GM23338 (cell line): ENCODE measurements around the gene SAMD4A. TPM values are rescaled to one million over a fixed set of nuclear protein-coding genes. Genes with fewer than 3 reads are reported as not detected.

Source experiments
- ATAC-seq: fragments of 200-7000 bp; cut with Tn5 transposase; 3 replicates; pipeline ENCODE4 v1.9.1; 2020
- DNase-seq: peaks from one replicate; pipeline ENCODE4 v3.0.0-alpha.2; 2015; ENCODE audit warnings: low spot score
- H2AFZ ChIP-seq: fragments of 200-600 bp; sonication (generic); 2 replicates; pipeline ENCODE4 v1.8.0; 2016; ENCODE audit warnings: antibody characterized with exemption, mild to moderate bottlenecking, moderate library complexity
- H3F3A ChIP-seq: fragments of 200-600 bp; sonication (generic); replicated peaks from 2 replicates; pipeline ENCODE4 v1.8.0; 2017; ENCODE audit warnings: antibody characterized with exemption, mixed run types, low read depth
- H3K27ac ChIP-seq: fragments of 200-600 bp; sonication (generic); 2 replicates; pipeline ENCODE4 v1.6.1; 2016; ENCODE audit warnings: low read depth
- H3K27me3 ChIP-seq: fragments of 200-600 bp; sonication (generic); 2 replicates; pipeline ENCODE4 v1.8.0; 2016; ENCODE audit warnings: mild to moderate bottlenecking, mixed run types, moderate library complexity; ENCODE audit not compliant: insufficient read depth
- H3K36me3 ChIP-seq: fragments of 200-600 bp; sonication (generic); 2 replicates; pipeline ENCODE4 v1.8.0; 2016; ENCODE audit warnings: mild to moderate bottlenecking; ENCODE audit not compliant: insufficient read depth
- H3K4me1 ChIP-seq: fragments of 200-600 bp; sonication (generic); 2 replicates; pipeline ENCODE4 v1.8.0; 2016; ENCODE audit warnings: mild to moderate bottlenecking, moderate library complexity; ENCODE audit not compliant: insufficient read depth
- H3K4me2 ChIP-seq: fragments of 200-600 bp; sonication (generic); 2 replicates; pipeline ENCODE4 v1.7.1; 2017; ENCODE audit warnings: mixed run types
- H3K4me3 ChIP-seq: fragments of 200-600 bp; sonication (generic); 2 replicates; pipeline ENCODE4 v1.6.1; 2016; ENCODE audit warnings: mixed run types
- H3K79me2 ChIP-seq: fragments of 200-600 bp; sonication (generic); replicated peaks from 2 replicates; pipeline ENCODE4 v1.8.0; 2017; ENCODE audit warnings: mild to moderate bottlenecking; ENCODE audit not compliant: insufficient read depth
- H3K9me2 ChIP-seq: fragments of 200-600 bp; sonication (generic); 2 replicates; pipeline ENCODE4 v1.8.0; 2017; ENCODE audit not compliant: insufficient read depth
- H4K20me1 ChIP-seq: fragments of 200-600 bp; sonication (generic); replicated peaks from 2 replicates; pipeline ENCODE4 v1.8.0; 2017; ENCODE audit warnings: mild to moderate bottlenecking; ENCODE audit not compliant: insufficient read depth
- H3K27ac Mint-ChIP-seq: 2 replicates; pipeline ENCODE4 v1.8.0; 2020; ENCODE audit warnings: inconsistent platforms, mild to moderate bottlenecking, moderate library complexity, mixed read lengths
- H3K27me3 Mint-ChIP-seq: 3 replicates; pipeline ENCODE4 v1.8.0; 2022; ENCODE audit warnings: low read depth, mild to moderate bottlenecking, moderate library complexity, mixed read lengths, inconsistent platforms; ENCODE audit not compliant: insufficient read depth, poor library complexity
- H3K36me3 Mint-ChIP-seq: 3 replicates; pipeline ENCODE4 v1.8.0; 2021; ENCODE audit warnings: low read depth, mild to moderate bottlenecking, inconsistent platforms, moderate library complexity, mixed read lengths
- H3K4me1 Mint-ChIP-seq: 3 replicates; pipeline ENCODE4 v1.8.0; 2020; ENCODE audit warnings: mild to moderate bottlenecking, inconsistent platforms, mixed read lengths
- H3K4me3 Mint-ChIP-seq: 3 replicates; pipeline ENCODE4 v1.8.0; 2021; ENCODE audit warnings: moderate library complexity, mild to moderate bottlenecking, inconsistent platforms, mixed read lengths
- H3K9me3 Mint-ChIP-seq: 3 replicates; pipeline ENCODE4 v1.8.0; 2020; ENCODE audit warnings: moderate library complexity, mild to moderate bottlenecking, inconsistent platforms, mixed read lengths
- CREB1 ChIP-seq: fragments of 250-450 bp; sonication (Bioruptor Pico); IDR thresholded peaks from 2 replicates; pipeline ENCODE4 v1.5.0; 2020; ENCODE audit warnings: low read depth, mild to moderate bottlenecking, moderate library complexity
- JUNB ChIP-seq: IDR thresholded peaks from one replicate; pipeline ENCODE4 v1.6.1; 2016; ENCODE audit warnings: antibody characterized with exemption; ENCODE audit not compliant: unreplicated experiment
- POLR2AphosphoS5 ChIP-seq: IDR thresholded peaks from 2 replicates; pipeline ENCODE4 v1.6.1; 2016; ENCODE audit warnings: antibody characterized with exemption, low read depth
- STAT1 ChIP-seq: IDR thresholded peaks from one replicate; pipeline ENCODE4 v1.6.1; 2016; ENCODE audit warnings: antibody characterized with exemption; ENCODE audit not compliant: unreplicated experiment
- polyA plus RNA-seq: library from polyadenylated mRNA; unstranded; fragments of >200 nt; fragmentation: Nextera tagmentation; extraction: Ambion mirVana; gene quantifications from 2 replicates; pipeline ENCODE4 v1.2.1, GENCODE V29; 2016
- total RNA-seq: library from RNA; depleted of rRNA; stranded (reverse); fragments of >200 nt; shearing (Covaris generic); gene quantifications from 2 replicates; pipeline ENCODE4 v1.2.3, GENCODE V29; 2014
- TF ChIP-seq, protein P1 (sequence below): fragments of 250-450 bp; sonication (Bioruptor Pico); IDR thresholded peaks from 2 replicates; pipeline ENCODE4 v1.5.0; 2020; ENCODE audit warnings: mild to moderate bottlenecking, moderate library complexity
- TF ChIP-seq, protein P2 (sequence below): IDR thresholded peaks from one replicate; pipeline ENCODE4 v1.6.1; 2018; ENCODE audit warnings: antibody characterized with exemption; ENCODE audit not compliant: unreplicated experiment

SAMD4A gene
- total and polyA plus RNA-seq, 2 experiments from 2014 or later = 1.6 to 6.9 TPM

DNA sequence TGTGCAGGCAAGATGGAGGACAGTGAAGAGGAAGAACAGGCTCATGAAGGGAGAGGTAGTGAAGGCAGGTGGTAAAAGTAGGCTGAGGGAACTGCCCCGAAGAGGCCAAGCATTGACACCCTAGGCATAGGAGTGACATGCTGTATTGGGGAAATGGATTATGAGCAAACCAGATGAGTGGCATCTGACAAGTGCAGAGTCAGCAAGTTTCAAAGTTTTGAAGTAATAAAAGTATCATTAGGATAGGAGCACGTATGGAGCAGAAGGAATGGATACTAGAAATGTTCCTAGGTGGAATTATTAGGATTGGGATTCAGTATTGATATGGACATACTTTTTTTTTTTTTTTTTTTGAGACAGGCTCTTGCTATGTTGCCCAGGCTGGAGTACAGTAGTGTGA is 139.8 kb downstream of the SAMD4A start (continued):
- TF ChIP-seq, protein P1, sequence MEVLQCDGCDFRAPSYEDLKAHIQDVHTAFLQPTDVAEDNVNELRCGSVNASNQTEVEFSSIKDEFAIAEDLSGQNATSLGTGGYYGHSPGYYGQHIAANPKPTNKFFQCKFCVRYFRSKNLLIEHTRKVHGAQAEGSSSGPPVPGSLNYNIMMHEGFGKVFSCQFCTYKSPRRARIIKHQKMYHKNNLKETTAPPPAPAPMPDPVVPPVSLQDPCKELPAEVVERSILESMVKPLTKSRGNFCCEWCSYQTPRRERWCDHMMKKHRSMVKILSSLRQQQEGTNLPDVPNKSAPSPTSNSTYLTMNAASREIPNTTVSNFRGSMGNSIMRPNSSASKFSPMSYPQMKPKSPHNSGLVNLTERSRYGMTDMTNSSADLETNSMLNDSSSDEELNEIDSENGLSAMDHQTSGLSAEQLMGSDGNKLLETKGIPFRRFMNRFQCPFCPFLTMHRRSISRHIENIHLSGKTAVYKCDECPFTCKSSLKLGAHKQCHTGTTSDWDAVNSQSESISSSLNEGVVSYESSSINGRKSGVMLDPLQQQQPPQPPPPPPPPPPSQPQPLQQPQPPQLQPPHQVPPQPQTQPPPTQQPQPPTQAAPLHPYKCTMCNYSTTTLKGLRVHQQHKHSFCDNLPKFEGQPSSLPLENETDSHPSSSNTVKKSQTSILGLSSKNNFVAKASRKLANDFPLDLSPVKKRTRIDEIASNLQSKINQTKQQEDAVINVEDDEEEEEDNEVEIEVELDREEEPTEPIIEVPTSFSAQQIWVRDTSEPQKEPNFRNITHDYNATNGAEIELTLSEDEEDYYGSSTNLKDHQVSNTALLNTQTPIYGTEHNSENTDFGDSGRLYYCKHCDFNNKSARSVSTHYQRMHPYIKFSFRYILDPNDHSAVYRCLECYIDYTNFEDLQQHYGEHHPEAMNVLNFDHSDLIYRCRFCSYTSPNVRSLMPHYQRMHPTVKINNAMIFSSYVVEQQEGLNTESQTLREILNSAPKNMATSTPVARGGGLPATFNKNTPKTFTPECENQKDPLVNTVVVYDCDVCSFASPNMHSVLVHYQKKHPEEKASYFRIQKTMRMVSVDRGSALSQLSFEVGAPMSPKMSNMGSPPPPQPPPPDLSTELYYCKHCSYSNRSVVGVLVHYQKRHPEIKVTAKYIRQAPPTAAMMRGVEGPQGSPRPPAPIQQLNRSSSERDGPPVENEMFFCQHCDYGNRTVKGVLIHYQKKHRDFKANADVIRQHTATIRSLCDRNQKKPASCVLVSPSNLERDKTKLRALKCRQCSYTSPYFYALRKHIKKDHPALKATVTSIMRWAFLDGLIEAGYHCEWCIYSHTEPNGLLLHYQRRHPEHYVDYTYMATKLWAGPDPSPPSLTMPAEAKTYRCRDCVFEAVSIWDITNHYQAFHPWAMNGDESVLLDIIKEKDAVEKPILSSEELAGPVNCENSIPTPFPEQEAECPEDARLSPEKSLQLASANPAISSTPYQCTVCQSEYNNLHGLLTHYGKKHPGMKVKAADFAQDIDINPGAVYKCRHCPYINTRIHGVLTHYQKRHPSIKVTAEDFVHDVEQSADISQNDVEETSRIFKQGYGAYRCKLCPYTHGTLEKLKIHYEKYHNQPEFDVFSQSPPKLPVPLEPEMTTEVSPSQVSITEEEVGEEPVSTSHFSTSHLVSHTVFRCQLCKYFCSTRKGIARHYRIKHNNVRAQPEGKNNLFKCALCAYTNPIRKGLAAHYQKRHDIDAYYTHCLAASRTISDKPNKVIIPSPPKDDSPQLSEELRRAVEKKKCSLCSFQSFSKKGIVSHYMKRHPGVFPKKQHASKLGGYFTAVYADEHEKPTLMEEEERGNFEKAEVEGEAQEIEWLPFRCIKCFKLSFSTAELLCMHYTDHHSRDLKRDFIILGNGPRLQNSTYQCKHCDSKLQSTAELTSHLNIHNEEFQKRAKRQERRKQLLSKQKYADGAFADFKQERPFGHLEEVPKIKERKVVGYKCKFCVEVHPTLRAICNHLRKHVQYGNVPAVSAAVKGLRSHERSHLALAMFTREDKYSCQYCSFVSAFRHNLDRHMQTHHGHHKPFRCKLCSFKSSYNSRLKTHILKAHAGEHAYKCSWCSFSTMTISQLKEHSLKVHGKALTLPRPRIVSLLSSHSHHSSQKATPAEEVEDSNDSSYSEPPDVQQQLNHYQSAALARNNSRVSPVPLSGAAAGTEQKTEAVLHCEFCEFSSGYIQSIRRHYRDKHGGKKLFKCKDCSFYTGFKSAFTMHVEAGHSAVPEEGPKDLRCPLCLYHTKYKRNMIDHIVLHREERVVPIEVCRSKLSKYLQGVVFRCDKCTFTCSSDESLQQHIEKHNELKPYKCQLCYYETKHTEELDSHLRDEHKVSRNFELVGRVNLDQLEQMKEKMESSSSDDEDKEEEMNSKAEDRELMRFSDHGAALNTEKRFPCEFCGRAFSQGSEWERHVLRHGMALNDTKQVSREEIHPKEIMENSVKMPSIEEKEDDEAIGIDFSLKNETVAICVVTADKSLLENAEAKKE (CRISPR knock-in tag) = no peak
- TF ChIP-seq JUNB = no peak
- TF ChIP-seq CREB1 = no peak

DNA sequence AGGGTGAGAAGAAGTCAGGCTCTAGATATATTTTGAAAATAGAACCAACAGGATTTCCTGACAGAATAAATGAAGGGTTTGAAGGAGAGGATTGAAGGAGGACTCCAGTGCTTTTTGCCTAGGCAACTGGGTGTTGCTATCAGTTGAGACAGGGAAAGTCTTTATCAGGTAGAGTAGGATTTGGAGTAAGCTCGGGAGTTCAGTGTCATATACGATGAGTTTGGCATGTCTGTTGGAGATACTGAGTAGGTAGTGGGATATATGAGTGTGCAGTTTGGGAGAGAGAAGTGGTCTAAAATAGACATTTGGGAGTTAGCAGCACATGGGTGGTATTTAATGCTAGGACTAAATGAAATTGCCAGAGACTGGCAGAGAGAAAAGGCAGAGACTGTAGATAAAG is 141.2 kb downstream of the SAMD4A start:
- Histone ChIP-seq H3F3A (no peaks in the 10 kb centered on the region), H3K4me3 (no peak overlapping the region), H2AFZ (no peak overlapping the region), H3K9me2 (no peaks in the 10 kb centered on the region; the same call in 1 of the 2 replicates), H3K79me2 (no peaks in the 10 kb centered on the region), H3K36me3 (no peaks in the 10 kb centered on the region), H4K20me1 (no peaks in the 10 kb centered on the region), H3K27me3 (no peaks in the 10 kb centered on the region), H3K4me1 (no peaks in the 10 kb centered on the region), H3K27ac (no peak overlapping the region), H3K4me2 (no peak overlapping the region)
- Mint-ChIP-seq H3K9me3 (no peaks in the 10 kb centered on the region), H3K36me3 (no peaks in the 10 kb centered on the region), H3K27me3 (peaks cover 2% of the 10 kb centered on the region), H3K27ac (no peak overlapping the region), H3K4me1 (peaks cover 3% of the 10 kb centered on the region; the same call in 2 of the 3 replicates), H3K4me3 (no peak overlapping the region)
- TF ChIP-seq, protein P2, sequence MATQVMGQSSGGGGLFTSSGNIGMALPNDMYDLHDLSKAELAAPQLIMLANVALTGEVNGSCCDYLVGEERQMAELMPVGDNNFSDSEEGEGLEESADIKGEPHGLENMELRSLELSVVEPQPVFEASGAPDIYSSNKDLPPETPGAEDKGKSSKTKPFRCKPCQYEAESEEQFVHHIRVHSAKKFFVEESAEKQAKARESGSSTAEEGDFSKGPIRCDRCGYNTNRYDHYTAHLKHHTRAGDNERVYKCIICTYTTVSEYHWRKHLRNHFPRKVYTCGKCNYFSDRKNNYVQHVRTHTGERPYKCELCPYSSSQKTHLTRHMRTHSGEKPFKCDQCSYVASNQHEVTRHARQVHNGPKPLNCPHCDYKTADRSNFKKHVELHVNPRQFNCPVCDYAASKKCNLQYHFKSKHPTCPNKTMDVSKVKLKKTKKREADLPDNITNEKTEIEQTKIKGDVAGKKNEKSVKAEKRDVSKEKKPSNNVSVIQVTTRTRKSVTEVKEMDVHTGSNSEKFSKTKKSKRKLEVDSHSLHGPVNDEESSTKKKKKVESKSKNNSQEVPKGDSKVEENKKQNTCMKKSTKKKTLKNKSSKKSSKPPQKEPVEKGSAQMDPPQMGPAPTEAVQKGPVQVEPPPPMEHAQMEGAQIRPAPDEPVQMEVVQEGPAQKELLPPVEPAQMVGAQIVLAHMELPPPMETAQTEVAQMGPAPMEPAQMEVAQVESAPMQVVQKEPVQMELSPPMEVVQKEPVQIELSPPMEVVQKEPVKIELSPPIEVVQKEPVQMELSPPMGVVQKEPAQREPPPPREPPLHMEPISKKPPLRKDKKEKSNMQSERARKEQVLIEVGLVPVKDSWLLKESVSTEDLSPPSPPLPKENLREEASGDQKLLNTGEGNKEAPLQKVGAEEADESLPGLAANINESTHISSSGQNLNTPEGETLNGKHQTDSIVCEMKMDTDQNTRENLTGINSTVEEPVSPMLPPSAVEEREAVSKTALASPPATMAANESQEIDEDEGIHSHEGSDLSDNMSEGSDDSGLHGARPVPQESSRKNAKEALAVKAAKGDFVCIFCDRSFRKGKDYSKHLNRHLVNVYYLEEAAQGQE = no peak
- TF ChIP-seq POLR2AphosphoS5 = no peak
- TF ChIP-seq, protein P1 (CRISPR knock-in tag) = no peak
- no peak for TF ChIP-seq STAT1
- no peak for DNase-seq
- no peak for ATAC-seq
